ENCODE data around the gene DAGLA.

- TF ChIP-seq, protein P1, sequence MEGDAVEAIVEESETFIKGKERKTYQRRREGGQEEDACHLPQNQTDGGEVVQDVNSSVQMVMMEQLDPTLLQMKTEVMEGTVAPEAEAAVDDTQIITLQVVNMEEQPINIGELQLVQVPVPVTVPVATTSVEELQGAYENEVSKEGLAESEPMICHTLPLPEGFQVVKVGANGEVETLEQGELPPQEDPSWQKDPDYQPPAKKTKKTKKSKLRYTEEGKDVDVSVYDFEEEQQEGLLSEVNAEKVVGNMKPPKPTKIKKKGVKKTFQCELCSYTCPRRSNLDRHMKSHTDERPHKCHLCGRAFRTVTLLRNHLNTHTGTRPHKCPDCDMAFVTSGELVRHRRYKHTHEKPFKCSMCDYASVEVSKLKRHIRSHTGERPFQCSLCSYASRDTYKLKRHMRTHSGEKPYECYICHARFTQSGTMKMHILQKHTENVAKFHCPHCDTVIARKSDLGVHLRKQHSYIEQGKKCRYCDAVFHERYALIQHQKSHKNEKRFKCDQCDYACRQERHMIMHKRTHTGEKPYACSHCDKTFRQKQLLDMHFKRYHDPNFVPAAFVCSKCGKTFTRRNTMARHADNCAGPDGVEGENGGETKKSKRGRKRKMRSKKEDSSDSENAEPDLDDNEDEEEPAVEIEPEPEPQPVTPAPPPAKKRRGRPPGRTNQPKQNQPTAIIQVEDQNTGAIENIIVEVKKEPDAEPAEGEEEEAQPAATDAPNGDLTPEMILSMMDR (IDR thresholded peaks at IDR 0.05) = no peak
- no peak for TF ChIP-seq POLR2A (IDR thresholded peaks at IDR 0.05)
Observed at GRCh38 chr11:61745781-61746441, 65.7 kb downstream of the DAGLA start.

All from uterus (tissue), 2 donors.